Hematopoietic multipotent progenitor cell treated with erythropoietin and hydrocortisone succinate and interleukin-3 and kit ligand, for 6 days (in vitro differentiated cells): Measurements from ENCODE around the gene ARSG.
A peak's percentile ranks its signal among the peaks of the same experiment; 100 is the strongest.
"Not testable (repeated sequence)": the region's sequence is repeated elsewhere in the genome, so short reads cannot be mapped to it uniquely, and the experiment has no call there.

ENCODE experiments used
- DNase-seq: peaks from one replicate; pipeline ENCODE4 v3.0.0-alpha.2; 2015

The ARSG gene

GRCh38 chr17:68399638-68400403, 108.5 kb downstream of the ARSG start:
- no peak for DNase-seq

GRCh38 chr17:68400404-68400735, 109.1 kb downstream of the ARSG start:
- no peak for DNase-seq

GRCh38 chr17:68401288-68401687, 110.0 kb downstream of the ARSG start:
- no peak for DNase-seq

GRCh38 chr17:68403122-68403521, 111.8 kb downstream of the ARSG start:
- no peak for DNase-seq

- not testable (repeated sequence) for DNase-seq
Measured at GRCh38 chr17:68403837-68404236, 112.5 kb downstream of the ARSG start.

GRCh38 chr17:68407656-68408055, 116.4 kb downstream of the ARSG start:
- not testable (repeated sequence) for DNase-seq

- peak; percentile 80 for DNase-seq
Measured at GRCh38 chr17:68413597-68414560, 122.6 kb downstream of the ARSG start.

GRCh38 chr17:68414901-68415300, 123.6 kb downstream of the ARSG start:
- not testable (repeated sequence) for DNase-seq

GRCh38 chr17:68417317-68417716, 126.0 kb downstream of the ARSG start:
- no peak for DNase-seq

- DNase-seq: no peak
Measured at GRCh38 chr17:68418876-68419275, 127.6 kb downstream of the ARSG start.

GRCh38 chr17:68420065-68420464, 128.8 kb downstream of the ARSG start:
- DNase-seq: no peak

- no peak for DNase-seq
Measured at GRCh38 chr17:68421486-68421885, 130.2 kb downstream of the ARSG start.

- no peak for DNase-seq
Measured at GRCh38 chr17:68422821-68423220, 131.5 kb downstream of the ARSG start.

GRCh38 chr17:68423251-68423650, 132.0 kb downstream of the ARSG start:
- no peak for DNase-seq

GRCh38 chr17:68424203-68424602, 132.9 kb downstream of the ARSG start:
- no peak for DNase-seq

- DNase-seq: no peak
Measured at GRCh38 chr17:68424861-68425260, 133.6 kb downstream of the ARSG start.

- no peak for DNase-seq
Measured at GRCh38 chr17:68425979-68426378, 134.7 kb downstream of the ARSG start.

- DNase-seq: no peak
Measured at GRCh38 chr17:68427575-68427974, 136.3 kb downstream of the ARSG start.

GRCh38 chr17:68428498-68429172, 137.3 kb downstream of the ARSG start:
- peak; percentile 13 for DNase-seq

- DNase-seq: no peak
Measured at GRCh38 chr17:68429881-68430280, 138.6 kb downstream of the ARSG start.

GRCh38 chr17:68431045-68431608, 139.8 kb downstream of the ARSG start:
- no peak for DNase-seq

GRCh38 chr17:68431661-68432071, 140.4 kb downstream of the ARSG start:
- DNase-seq: peak; percentile 59
